ENCODE data around the gene GMDS. TPM values are rescaled to one million over a fixed set of nuclear protein-coding genes. Genes with fewer than 3 reads are reported as not detected.

GMDS gene
- total and polyA plus RNA-seq, 2 experiments from 2014 or later: 3.0 to 12.6 TPM

DNA sequence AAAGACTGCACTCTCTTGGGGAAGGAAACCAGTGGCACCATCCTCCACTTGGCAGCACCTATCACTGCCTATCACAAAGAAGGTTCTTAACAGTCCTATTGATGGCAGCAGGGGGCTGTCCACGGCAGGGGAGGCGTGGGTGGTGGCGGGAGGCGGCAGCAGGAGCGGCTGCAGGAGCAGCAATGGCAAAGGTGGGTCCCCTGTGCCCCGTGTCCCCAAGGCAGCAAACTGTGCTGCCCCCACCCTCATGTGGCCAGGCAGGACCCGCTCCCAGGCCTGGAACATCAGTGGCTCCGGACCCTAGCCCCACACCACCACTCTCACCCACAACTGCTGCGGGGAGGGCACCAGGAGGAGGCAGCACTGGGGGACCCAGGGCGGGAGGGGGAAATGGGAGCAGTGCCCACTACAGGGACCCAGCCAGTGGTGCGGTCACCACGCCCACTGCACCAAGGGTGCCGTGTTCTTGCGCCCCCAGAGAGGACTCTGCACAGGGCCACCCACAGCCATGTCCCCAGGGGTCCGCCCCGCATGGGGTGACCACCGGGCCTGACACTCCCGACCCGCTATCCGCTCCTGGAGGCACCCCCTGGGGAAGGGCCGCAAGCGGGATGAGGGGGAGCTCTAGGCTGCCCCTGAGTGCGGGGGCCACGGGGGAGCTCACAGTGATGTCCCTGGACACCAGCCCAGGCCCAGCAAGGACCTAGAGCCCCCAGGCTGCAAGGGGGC is 54.6 kb downstream of the GMDS start:
- H3K27me3 ChIP-seq (replicated peaks; ENCODE audit: insufficient read depth): no peaks in the 10 kb centered on the region
- H3K79me2 ChIP-seq (ENCODE audit: insufficient read depth): no peaks in the 10 kb centered on the region
- no peak overlapping the region for H3K4me3 ChIP-seq
- H3K9ac ChIP-seq: no peak overlapping the region
- no peaks in the 10 kb centered on the region for H3K36me3 ChIP-seq (ENCODE audit: low read depth)
- H3K4me2 ChIP-seq (ENCODE audit: unreplicated experiment): no peak overlapping the region
- no peaks in the 10 kb centered on the region for H3K9me2 ChIP-seq (ENCODE audit: insufficient read depth)
- no peaks in the 10 kb centered on the region for H3K9me3 ChIP-seq (ENCODE audit: low read depth)
- no peak overlapping the region for H2AFZ ChIP-seq
- no peak overlapping the region for H3K27ac ChIP-seq
- H3K4me1 ChIP-seq (ENCODE audit: insufficient read depth): no peaks in the 10 kb centered on the region
- DNase-seq: no peak
- in situ Hi-C loops (cut with MboI): no loop called here
- no peak for TF ChIP-seq EZH2 (IDR thresholded peaks at IDR 0.05; ENCODE audit: insufficient read depth, poor library complexity, severe bottlenecking)
- no peak for TF ChIP-seq EZH2phosphoT487 (IDR thresholded peaks at IDR 0.05; ENCODE audit: insufficient read depth, low read depth)
- H4K20me1 ChIP-seq (ENCODE audit: insufficient read depth): no peaks in the 10 kb centered on the region
- 96 to 97% methylated on average over 13 to 23 of the region's 24 CpGs for WGBS, 2 experiments (ENCODE audit: low coverage in 1 of 2, low lambda C conversion rate in 2 of 2, missing lambda C conversion rate in 2 of 2)
- no peaks in the 10 kb centered on the region for H3F3A ChIP-seq (ENCODE audit: insufficient read depth)

DNA sequence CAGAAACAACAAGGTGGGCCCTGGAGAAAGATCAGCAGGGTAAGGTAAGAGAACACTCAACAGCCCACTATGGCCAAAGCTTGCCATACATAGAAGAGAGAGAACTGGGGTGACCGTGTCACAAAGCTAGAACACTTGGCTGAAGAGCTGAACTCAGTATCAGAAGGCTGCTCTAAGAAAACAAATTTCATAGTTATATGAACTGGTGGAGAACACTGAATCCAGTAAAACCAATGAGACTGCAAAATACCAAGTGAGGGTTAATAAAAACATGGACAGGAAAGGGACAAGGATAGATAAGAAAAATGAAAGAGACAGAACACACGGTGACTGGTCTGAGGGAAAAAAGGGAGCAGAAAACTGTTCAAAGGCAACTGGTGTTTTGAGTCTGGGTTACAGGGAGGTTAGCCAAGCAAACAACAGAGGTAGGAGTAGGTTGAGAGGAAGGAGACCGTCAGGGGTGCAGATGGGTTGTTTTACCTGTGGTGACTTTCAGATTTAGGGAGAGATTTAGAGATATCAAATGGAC is 56.5 kb downstream of the GMDS start:
- Histone ChIP-seq H3K4me2 (ENCODE audit: unreplicated experiment) (no peak overlapping the region), H3K9me3 (ENCODE audit: low read depth) (no peaks in the 10 kb centered on the region), H3F3A (ENCODE audit: insufficient read depth) (no peaks in the 10 kb centered on the region), H3K27me3 (replicated peaks; ENCODE audit: insufficient read depth) (no peaks in the 10 kb centered on the region), H3K36me3 (ENCODE audit: low read depth) (no peaks in the 10 kb centered on the region), H3K79me2 (ENCODE audit: insufficient read depth) (no peaks in the 10 kb centered on the region), H2AFZ (no peak overlapping the region), H3K4me1 (ENCODE audit: insufficient read depth) (no peaks in the 10 kb centered on the region), H3K27ac (no peak overlapping the region), H4K20me1 (ENCODE audit: insufficient read depth) (no peaks in the 10 kb centered on the region), H3K9me2 (ENCODE audit: insufficient read depth) (no peaks in the 10 kb centered on the region), H3K9ac (no peak overlapping the region), H3K4me3 (no peak overlapping the region)
- in situ Hi-C loops (cut with MboI): no loop called here
- TF ChIP-seq EZH2phosphoT487 (IDR thresholded peaks at IDR 0.05; ENCODE audit: insufficient read depth, low read depth) (no peak), EZH2 (IDR thresholded peaks at IDR 0.05; ENCODE audit: insufficient read depth, poor library complexity, severe bottlenecking) (no peak)
- WGBS, 2 experiments (ENCODE audit: low coverage in 1 of 2, low lambda C conversion rate in 2 of 2, missing lambda C conversion rate in 2 of 2): 89 to 99% methylated on average over 3 of the region's 3 CpGs
- DNase-seq: no peak

DNA sequence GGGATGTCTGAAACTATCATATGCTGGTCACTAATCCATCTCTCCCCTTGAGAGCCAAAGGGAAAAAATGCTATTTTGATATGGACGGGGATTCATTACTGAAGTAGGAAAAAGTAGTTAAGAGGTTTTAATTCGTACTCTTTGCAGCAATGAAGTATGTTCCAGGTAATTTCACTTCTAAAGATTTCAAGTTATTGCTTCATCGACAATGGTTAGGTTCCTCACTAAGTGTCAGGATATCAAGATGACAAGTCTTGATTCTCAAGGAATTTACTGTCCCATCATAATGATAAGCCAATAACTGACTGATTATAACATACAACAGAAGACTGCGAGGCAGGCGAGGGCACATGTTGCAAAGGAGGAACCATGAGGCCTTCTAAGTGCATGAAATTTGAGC is 57.0 kb downstream of the GMDS start:
- Histone ChIP-seq H3K4me2 (ENCODE audit: unreplicated experiment) (no peak overlapping the region), H2AFZ (no peak overlapping the region), H4K20me1 (ENCODE audit: insufficient read depth) (no peaks in the 10 kb centered on the region), H3K27ac (no peak overlapping the region), H3K9me2 (ENCODE audit: insufficient read depth) (no peaks in the 10 kb centered on the region), H3K27me3 (replicated peaks; ENCODE audit: insufficient read depth) (no peaks in the 10 kb centered on the region), H3K4me1 (ENCODE audit: insufficient read depth) (no peaks in the 10 kb centered on the region), H3F3A (ENCODE audit: insufficient read depth) (no peaks in the 10 kb centered on the region; the same call in 1 of the 2 replicates), H3K9ac (no peak overlapping the region), H3K4me3 (no peak overlapping the region), H3K36me3 (ENCODE audit: low read depth) (no peaks in the 10 kb centered on the region), H3K79me2 (ENCODE audit: insufficient read depth) (no peaks in the 10 kb centered on the region), H3K9me3 (ENCODE audit: low read depth) (no peaks in the 10 kb centered on the region)
- DNase-seq: no peak
- TF ChIP-seq EZH2 (IDR thresholded peaks at IDR 0.05; ENCODE audit: insufficient read depth, poor library complexity, severe bottlenecking): no peak
- TF ChIP-seq EZH2phosphoT487 (IDR thresholded peaks at IDR 0.05; ENCODE audit: insufficient read depth, low read depth): no peak
- 92 to 95% methylated on average over 5 of the region's 5 CpGs for WGBS, 2 experiments (ENCODE audit: low coverage in 1 of 2, low lambda C conversion rate in 2 of 2, missing lambda C conversion rate in 2 of 2)
- in situ Hi-C loops (cut with MboI): no loop called here

DNA sequence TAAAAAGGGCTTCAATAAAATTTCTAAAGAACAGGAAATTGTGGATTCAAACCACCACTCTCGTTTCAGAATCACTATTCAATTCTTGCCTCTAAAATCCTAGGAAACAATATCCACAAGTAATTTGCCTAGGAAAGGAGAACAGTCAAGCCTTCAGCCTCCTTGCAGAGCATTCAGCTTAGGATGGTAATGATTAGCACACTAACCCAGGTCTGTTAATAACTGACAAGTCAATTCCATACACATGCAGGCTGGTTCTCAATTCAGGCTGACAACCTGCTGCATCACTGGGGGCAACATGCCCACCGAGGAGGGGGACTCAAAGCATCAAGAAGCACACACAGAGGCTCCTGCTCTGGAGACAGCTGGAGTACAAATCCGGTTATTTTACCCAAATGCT is 57.6 kb downstream of the GMDS start:
- in situ Hi-C loops (cut with MboI): no loop called here
- 0 out of 2 replicates have a peak, but pooled peaks cover 5% of the 10 kb centered on the region for H3K4me1 ChIP-seq (ENCODE audit: insufficient read depth)
- TF ChIP-seq EZH2phosphoT487 (IDR thresholded peaks at IDR 0.05; ENCODE audit: insufficient read depth, low read depth) (no peak), EZH2 (IDR thresholded peaks at IDR 0.05; ENCODE audit: insufficient read depth, poor library complexity, severe bottlenecking) (no peak)

More for the DNA sequence above, 57.6 kb downstream of the GMDS start:
- no peaks in the 10 kb centered on the region for H4K20me1 ChIP-seq (ENCODE audit: insufficient read depth)
- no peaks in the 10 kb centered on the region for H3K36me3 ChIP-seq (ENCODE audit: low read depth)
- no peak overlapping the region for H3K4me3 ChIP-seq
- H3K27me3 ChIP-seq (replicated peaks; ENCODE audit: insufficient read depth): no peaks in the 10 kb centered on the region
- no peak overlapping the region for H2AFZ ChIP-seq
- no peaks in the 10 kb centered on the region; the same call in 1 of the 2 replicates for H3F3A ChIP-seq (ENCODE audit: insufficient read depth)
- WGBS, 2 experiments (ENCODE audit: low coverage in 1 of 2, low lambda C conversion rate in 2 of 2, missing lambda C conversion rate in 2 of 2): 45 to 62% methylated on average over 3 of the region's 3 CpGs
- H3K9me3 ChIP-seq (ENCODE audit: low read depth): no peaks in the 10 kb centered on the region
- H3K79me2 ChIP-seq (ENCODE audit: insufficient read depth): no peaks in the 10 kb centered on the region
- no peaks in the 10 kb centered on the region for H3K9me2 ChIP-seq (ENCODE audit: insufficient read depth)
- no peak overlapping the region for H3K27ac ChIP-seq
- DNase-seq: no peak
- H3K9ac ChIP-seq: no peak overlapping the region
- no peak overlapping the region for H3K4me2 ChIP-seq (ENCODE audit: unreplicated experiment)
